ENCODE measurements around the gene PPOX. TPM values are rescaled to one million over a fixed set of nuclear protein-coding genes. Genes with fewer than 3 reads are reported as not detected.

Gene PPOX
- 10 to 100 TPM; 33.6 to 40.7 TPM for total RNA-seq

GRCh38 chr1:161165742-161166668 is at the start of gene PPOX:
Gene PPOX (plus strand): TSS chr1:161166426. CDS start chr1:161166848, 422 bp downstream.
- Mint-ChIP-seq H3K4me3 (peak within 1 kb of the TSS; percentile 85), H3K9me3 (no peaks in the 10 kb centered on the region), H3K36me3 (ENCODE audit: low read depth) (peaks cover 31% of the 10 kb centered on the region), H3K4me1 (peaks cover 50% of the 10 kb centered on the region), H3K27ac (peak within 1 kb of the TSS; percentile 97), H3K27me3 (no peaks in the 10 kb centered on the region)
- ChIA-PET POLR2A (interaction anchor here (0.8 to 1.3 kb wide), 2 partner anchors 16 to 60 kb away, joined by 4 to 6 read pairs; partner anchors contain the start of gene TOMM40L), CTCF (interaction anchor here (0.5 to 4.7 kb wide), 30 partner anchors 9 to 234 kb away, joined by 3 to 30 read pairs (median 4); partner anchors contain the start of genes ARHGAP30, B4GALT3, DEDD and FCER1G)
- peak; percentile 98 for DNase-seq

GRCh38 chr1:161117759-161118581 is 48.3 kb upstream of the PPOX start, which contains the start of the genes NIT1 and PFDN2:
Gene NIT1 (plus strand): TSS chr1:161118105. CDS start chr1:161118177, 72 bp downstream.
Gene PFDN2 (minus strand): TSS chr1:161118037. CDS start chr1:161118026, 11 bp downstream.
- peak; percentile 86 for DNase-seq
- ChIA-PET CTCF (interaction anchor here (0.6 to 3.3 kb wide), 12 partner anchors 8 to 264 kb away, joined by 3 to 25 read pairs (median 3); partner anchors contain the start of genes DEDD, KLHDC9 and UFC1), POLR2A (interaction anchor here (0.7 to 0.8 kb wide), 2 partner anchors 13 to 73 kb away, joined by 3 read pairs; partner anchors contain the start of gene USF1)
- H3K27me3 Mint-ChIP-seq = no peaks in the 10 kb centered on the region
- peaks cover 71% of the 10 kb centered on the region for H3K4me1 Mint-ChIP-seq
- peak within 1 kb of the TSS; percentile 94 for H3K4me3 Mint-ChIP-seq
- H3K36me3 Mint-ChIP-seq (ENCODE audit: low read depth) = peaks cover 45% of the 10 kb centered on the region
- H3K27ac Mint-ChIP-seq = peak within 1 kb of the TSS; percentile 92
- no peaks in the 10 kb centered on the region for H3K9me3 Mint-ChIP-seq

GRCh38 chr1:161119092-161119903 is 46.9 kb upstream of the PPOX start:
- peak overlapping the region; percentile 94 for H3K4me3 Mint-ChIP-seq
- DNase-seq = peak; percentile 66
- peaks cover 46% of the 10 kb centered on the region for H3K36me3 Mint-ChIP-seq (ENCODE audit: low read depth)
- H3K27ac Mint-ChIP-seq = peak overlapping the region; percentile 92
- CTCF ChIA-PET = interaction anchor here (0.9 to 3.3 kb wide), 4 partner anchors 9 to 122 kb away, joined by 3 to 25 read pairs (median 4); partner anchors contain the start of gene KLHDC9
- H3K27me3 Mint-ChIP-seq = no peaks in the 10 kb centered on the region
- peaks cover 57% of the 10 kb centered on the region for H3K4me1 Mint-ChIP-seq
- POLR2A ChIA-PET = no interaction called here
- no peaks in the 10 kb centered on the region for H3K9me3 Mint-ChIP-seq

GRCh38 chr1:161121042-161121650 is 45.1 kb upstream of the PPOX start:
- no peak for DNase-seq
- ChIA-PET CTCF (interaction anchor here (0.7 to 1.6 kb wide), 5 partner anchors 19 to 53 kb away, joined by 3 to 5 read pairs (median 3); no protein-coding TSS in a partner anchor), POLR2A (no interaction called here)
- Mint-ChIP-seq H3K4me1 (peaks cover 49% of the 10 kb centered on the region), H3K27ac (peak overlapping the region; percentile 76), H3K27me3 (no peaks in the 10 kb centered on the region), H3K4me3 (no peak overlapping the region), H3K9me3 (no peaks in the 10 kb centered on the region), H3K36me3 (ENCODE audit: low read depth) (peaks cover 49% of the 10 kb centered on the region)

- CTCF ChIA-PET = interaction anchor here (0.7 to 1.6 kb wide), 8 partner anchors 14 to 354 kb away, joined by 3 to 5 read pairs (median 3); no protein-coding TSS in a partner anchor
- POLR2A ChIA-PET = no interaction called here
- no peak overlapping the region for H3K4me3 Mint-ChIP-seq
- H3K27me3 Mint-ChIP-seq = no peaks in the 10 kb centered on the region
- DNase-seq = no peak
- no peaks in the 10 kb centered on the region for H3K9me3 Mint-ChIP-seq
- H3K27ac Mint-ChIP-seq = no peak overlapping the region
- H3K4me1 Mint-ChIP-seq = peaks cover 46% of the 10 kb centered on the region
- H3K36me3 Mint-ChIP-seq (ENCODE audit: low read depth) = peaks cover 53% of the 10 kb centered on the region
Observed at GRCh38 chr1:161121834-161122233, 44.4 kb upstream of the PPOX start.

- Mint-ChIP-seq H3K27me3 (no peaks in the 10 kb centered on the region), H3K27ac (no peak overlapping the region), H3K9me3 (no peaks in the 10 kb centered on the region), H3K4me3 (no peak overlapping the region), H3K4me1 (peaks cover 51% of the 10 kb centered on the region), H3K36me3 (ENCODE audit: low read depth) (peaks cover 59% of the 10 kb centered on the region)
- ChIA-PET POLR2A (interaction anchor here (0.7 kb wide), 1 partner anchor 266 kb away, joined by 4 read pairs; no protein-coding TSS in a partner anchor), CTCF (interaction anchor here (1.2 to 1.5 kb wide), 2 partner anchors 13 to 27 kb away, joined by 3 read pairs; no protein-coding TSS in a partner anchor)
- DNase-seq = no peak
Observed at GRCh38 chr1:161122967-161123366, 43.3 kb upstream of the PPOX start.

- no peak for DNase-seq
- H3K4me1 Mint-ChIP-seq = peaks cover 56% of the 10 kb centered on the region
- ChIA-PET CTCF (interaction anchor here (0.6 to 1.9 kb wide), 9 partner anchors 9 to 73 kb away, joined by 3 to 5 read pairs (median 3); partner anchors contain the start of genes NIT1 and PFDN2), POLR2A (interaction anchor here (0.6 kb wide), 1 partner anchor 134 kb away, joined by 3 read pairs; no protein-coding TSS in a partner anchor)
- H3K36me3 Mint-ChIP-seq (ENCODE audit: low read depth) = peaks cover 58% of the 10 kb centered on the region
- no peak overlapping the region for H3K27ac Mint-ChIP-seq
- H3K9me3 Mint-ChIP-seq = no peaks in the 10 kb centered on the region
- H3K27me3 Mint-ChIP-seq = no peaks in the 10 kb centered on the region
- H3K4me3 Mint-ChIP-seq = no peak overlapping the region
Observed at GRCh38 chr1:161127649-161128048, 38.6 kb upstream of the PPOX start.

- peaks cover 56% of the 10 kb centered on the region for H3K4me1 Mint-ChIP-seq
- peak overlapping the region; percentile 7 for H3K27ac Mint-ChIP-seq
- H3K9me3 Mint-ChIP-seq = no peaks in the 10 kb centered on the region
- ChIA-PET CTCF (interaction anchor here (0.7 to 1.9 kb wide), 3 partner anchors 10 to 36 kb away, joined by 3 to 5 read pairs (median 3); no protein-coding TSS in a partner anchor), POLR2A (no interaction called here)
- peaks cover 51% of the 10 kb centered on the region for H3K36me3 Mint-ChIP-seq (ENCODE audit: low read depth)
- DNase-seq = no peak
- no peak overlapping the region for H3K4me3 Mint-ChIP-seq
- no peaks in the 10 kb centered on the region for H3K27me3 Mint-ChIP-seq
Observed at GRCh38 chr1:161128591-161129420, 37.4 kb upstream of the PPOX start.

GRCh38 chr1:161130266-161130665 is 36.0 kb upstream of the PPOX start:
- H3K36me3 Mint-ChIP-seq (ENCODE audit: low read depth) = peaks cover 46% of the 10 kb centered on the region
- H3K27ac Mint-ChIP-seq = no peak overlapping the region
- no peak for DNase-seq
- no peaks in the 10 kb centered on the region for H3K27me3 Mint-ChIP-seq
- peaks cover 59% of the 10 kb centered on the region for H3K4me1 Mint-ChIP-seq
- no peak overlapping the region for H3K4me3 Mint-ChIP-seq
- ChIA-PET POLR2A (no interaction called here), CTCF (interaction anchor here (1.1 kb wide), 1 partner anchor 35 kb away, joined by 3 read pairs; no protein-coding TSS in a partner anchor)
- H3K9me3 Mint-ChIP-seq = no peaks in the 10 kb centered on the region
